ENCODE results near the gene FKBP15.
A peak's percentile ranks its signal among the peaks of the same experiment; 100 is the strongest.

The FKBP15 gene

GRCh38 chr9:113221800-113222481, 864 bp upstream of the FKBP15 start:
- H3K4me3 ChIP-seq (ENCODE audit: low read depth, low read length): peak overlapping the region; percentile 97
- no peak for DNase-seq (ENCODE audit: low read depth)
- TF ChIP-seq CTCF (IDR thresholded peaks at IDR 0.05; ENCODE audit: control insufficient read depth, extremely low read depth, insufficient read depth): no peak

GRCh38 chr9:113220467-113221002, 542 bp downstream of the FKBP15 start:
- TF ChIP-seq CTCF (IDR thresholded peaks at IDR 0.05; ENCODE audit: control insufficient read depth, extremely low read depth, insufficient read depth): no peak
- H3K4me3 ChIP-seq (ENCODE audit: low read depth, low read length): peak overlapping the region; percentile 97
- no peak for DNase-seq (ENCODE audit: low read depth)

GRCh38 chr9:113219969-113220368, 1.1 kb downstream of the FKBP15 start:
- H3K4me3 ChIP-seq (ENCODE audit: low read depth, low read length): peak overlapping the region; percentile 97
- no peak for DNase-seq (ENCODE audit: low read depth)
- TF ChIP-seq CTCF (IDR thresholded peaks at IDR 0.05; ENCODE audit: control insufficient read depth, extremely low read depth, insufficient read depth): no peak

GRCh38 chr9:113219186-113219936, 1.7 kb downstream of the FKBP15 start:
- no peak for DNase-seq (ENCODE audit: low read depth)
- no peak for TF ChIP-seq CTCF (IDR thresholded peaks at IDR 0.05; ENCODE audit: control insufficient read depth, extremely low read depth, insufficient read depth)
- no peak overlapping the region for H3K4me3 ChIP-seq (ENCODE audit: low read depth, low read length)

GRCh38 chr9:113216406-113216805, 4.7 kb downstream of the FKBP15 start:
- no peak for DNase-seq (ENCODE audit: low read depth)
- no peak overlapping the region for H3K4me3 ChIP-seq (ENCODE audit: low read depth, low read length)
- TF ChIP-seq CTCF (IDR thresholded peaks at IDR 0.05; ENCODE audit: control insufficient read depth, extremely low read depth, insufficient read depth): no peak

- no peak for DNase-seq (ENCODE audit: low read depth)
- H3K4me3 ChIP-seq (ENCODE audit: low read depth, low read length): no peak overlapping the region
- no peak for TF ChIP-seq CTCF (IDR thresholded peaks at IDR 0.05; ENCODE audit: control insufficient read depth, extremely low read depth, insufficient read depth)
Observed at GRCh38 chr9:113215132-113215531, 5.9 kb downstream of the FKBP15 start.
